Measurements from ENCODE around the gene MTX1.

DNA sequence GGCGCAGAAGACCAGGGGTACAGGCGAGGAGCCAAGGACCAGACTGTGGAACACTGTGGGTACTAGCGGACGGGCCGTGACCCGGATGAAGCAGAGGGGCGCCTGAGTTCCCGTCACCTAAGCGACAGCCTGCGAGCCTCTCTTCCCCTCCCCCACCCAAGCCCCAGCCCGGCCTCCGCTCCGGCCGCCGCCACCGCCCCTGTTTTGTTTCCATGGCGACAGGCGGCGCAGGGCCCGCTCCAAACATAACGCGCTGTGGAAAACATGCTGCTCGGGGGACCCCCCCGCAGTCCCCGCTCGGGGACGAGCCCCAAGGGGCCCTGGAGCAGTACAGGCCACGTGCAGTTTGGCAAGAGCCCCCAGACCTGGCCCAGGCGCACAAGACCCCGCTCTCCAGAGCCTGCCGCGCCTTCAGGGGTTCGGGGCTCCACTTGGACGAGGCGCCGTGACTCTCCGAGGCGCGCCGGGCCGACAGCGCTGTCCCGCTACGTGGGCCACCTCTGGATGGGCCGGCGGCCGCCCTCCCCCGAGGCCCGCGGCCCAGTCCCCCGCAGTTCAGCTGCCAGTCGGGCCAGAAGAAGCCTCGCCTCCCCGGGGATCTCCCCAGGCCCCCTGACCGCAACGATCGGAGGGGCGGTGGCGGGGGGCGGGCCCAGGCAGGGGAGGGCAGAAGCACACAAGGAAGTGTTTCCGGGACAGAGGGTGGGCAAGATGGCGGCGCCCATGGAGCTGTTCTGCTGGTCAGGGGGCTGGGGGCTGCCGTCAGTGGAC, at the start of gene MTX1:
- TF ChIP-seq EZH2phosphoT487 (IDR thresholded peaks at IDR 0.05; ENCODE audit: borderline replicate concordance) (no peak), EZH2 (IDR thresholded peaks at IDR 0.05) (no peak), ZNF274 (IDR thresholded peaks at IDR 0.05; ENCODE audit: low read depth, low read length) (no peak), EGR1 (IDR thresholded peaks at IDR 0.05; ENCODE audit: low read depth) (no peak), CEBPB (IDR thresholded peaks at IDR 0.05; ENCODE audit: low read depth) (no peak), POLR2A (IDR thresholded peaks at IDR 0.05; ENCODE audit: borderline replicate concordance, extremely low read depth, insufficient read depth, insufficient read length) (no peak)
- TF ChIP-seq, protein P1, sequence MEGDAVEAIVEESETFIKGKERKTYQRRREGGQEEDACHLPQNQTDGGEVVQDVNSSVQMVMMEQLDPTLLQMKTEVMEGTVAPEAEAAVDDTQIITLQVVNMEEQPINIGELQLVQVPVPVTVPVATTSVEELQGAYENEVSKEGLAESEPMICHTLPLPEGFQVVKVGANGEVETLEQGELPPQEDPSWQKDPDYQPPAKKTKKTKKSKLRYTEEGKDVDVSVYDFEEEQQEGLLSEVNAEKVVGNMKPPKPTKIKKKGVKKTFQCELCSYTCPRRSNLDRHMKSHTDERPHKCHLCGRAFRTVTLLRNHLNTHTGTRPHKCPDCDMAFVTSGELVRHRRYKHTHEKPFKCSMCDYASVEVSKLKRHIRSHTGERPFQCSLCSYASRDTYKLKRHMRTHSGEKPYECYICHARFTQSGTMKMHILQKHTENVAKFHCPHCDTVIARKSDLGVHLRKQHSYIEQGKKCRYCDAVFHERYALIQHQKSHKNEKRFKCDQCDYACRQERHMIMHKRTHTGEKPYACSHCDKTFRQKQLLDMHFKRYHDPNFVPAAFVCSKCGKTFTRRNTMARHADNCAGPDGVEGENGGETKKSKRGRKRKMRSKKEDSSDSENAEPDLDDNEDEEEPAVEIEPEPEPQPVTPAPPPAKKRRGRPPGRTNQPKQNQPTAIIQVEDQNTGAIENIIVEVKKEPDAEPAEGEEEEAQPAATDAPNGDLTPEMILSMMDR (IDR thresholded peaks at IDR 0.05 in 2 of 3, conservative IDR thresholded peaks at IDR 0.05 in 1 of 3; ENCODE audit: borderline replicate concordance in 1 of 3, insufficient read depth in 1 of 3, low read depth in 2 of 3, low read length in 2 of 3), result no peak
